Keratinocyte (primary cell): ENCODE measurements around the gene IFFO2.

ENCODE experiments used
- EZH2 ChIP-seq: IDR thresholded peaks from one replicate; pipeline ENCODE4 v1.6.1; 2012; ENCODE audit warnings: inconsistent platforms, mild to moderate bottlenecking, low read length, moderate library complexity
- TF ChIP-seq, protein P1 (sequence below), 3 experiments: IDR thresholded peaks in 1 of 3; conservative IDR thresholded peaks in 1 of 3; optimal IDR thresholded peaks in 1 of 3; 2 replicates in 2 of 3; 3 replicates in 1 of 3; pipeline versions ENCODE3 to v1.5.1; 2011; ENCODE audit warnings: low read length in 3 of 3, mild to moderate bottlenecking in 3 of 3, moderate library complexity in 2 of 3, control low read depth in 1 of 3, inconsistent platforms in 1 of 3; ENCODE audit not compliant: insufficient read depth in 2 of 3; ENCODE audit errors: extremely low read depth in 1 of 3

DNA sequence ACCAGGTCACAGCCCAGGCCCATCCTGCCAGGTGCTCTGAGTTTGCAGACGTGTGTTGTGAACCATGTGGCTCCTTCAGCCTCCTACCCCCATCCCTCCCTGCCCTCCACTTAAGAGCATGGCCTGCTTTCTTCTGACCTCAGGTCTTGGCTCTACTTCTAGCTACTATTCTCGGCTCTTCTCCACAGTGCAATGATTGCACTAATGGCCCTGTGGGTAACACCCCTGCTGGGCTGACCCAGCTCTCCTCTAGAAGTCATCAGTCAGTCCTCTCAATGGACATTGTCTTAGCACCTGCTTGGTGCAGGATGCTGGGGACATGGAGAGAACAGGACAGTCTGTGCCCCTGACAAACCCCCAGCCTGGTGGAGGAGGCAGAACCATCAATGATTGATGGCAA is 22.2 kb upstream of the IFFO2 start:
- TF ChIP-seq, protein P1, sequence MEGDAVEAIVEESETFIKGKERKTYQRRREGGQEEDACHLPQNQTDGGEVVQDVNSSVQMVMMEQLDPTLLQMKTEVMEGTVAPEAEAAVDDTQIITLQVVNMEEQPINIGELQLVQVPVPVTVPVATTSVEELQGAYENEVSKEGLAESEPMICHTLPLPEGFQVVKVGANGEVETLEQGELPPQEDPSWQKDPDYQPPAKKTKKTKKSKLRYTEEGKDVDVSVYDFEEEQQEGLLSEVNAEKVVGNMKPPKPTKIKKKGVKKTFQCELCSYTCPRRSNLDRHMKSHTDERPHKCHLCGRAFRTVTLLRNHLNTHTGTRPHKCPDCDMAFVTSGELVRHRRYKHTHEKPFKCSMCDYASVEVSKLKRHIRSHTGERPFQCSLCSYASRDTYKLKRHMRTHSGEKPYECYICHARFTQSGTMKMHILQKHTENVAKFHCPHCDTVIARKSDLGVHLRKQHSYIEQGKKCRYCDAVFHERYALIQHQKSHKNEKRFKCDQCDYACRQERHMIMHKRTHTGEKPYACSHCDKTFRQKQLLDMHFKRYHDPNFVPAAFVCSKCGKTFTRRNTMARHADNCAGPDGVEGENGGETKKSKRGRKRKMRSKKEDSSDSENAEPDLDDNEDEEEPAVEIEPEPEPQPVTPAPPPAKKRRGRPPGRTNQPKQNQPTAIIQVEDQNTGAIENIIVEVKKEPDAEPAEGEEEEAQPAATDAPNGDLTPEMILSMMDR (optimal IDR thresholded peaks at IDR 0.05 in 1 of 3, IDR thresholded peaks at IDR 0.05 in 1 of 3, conservative IDR thresholded peaks at IDR 0.05 in 1 of 3; ENCODE audit: extremely low read depth in 1 of 3, insufficient read depth in 2 of 3, low read length in 3 of 3) = no peak
- TF ChIP-seq EZH2 = no peak
